GM23338 (cell line): Measurements from ENCODE around the gene RNF41. TPM values are rescaled to one million over a fixed set of nuclear protein-coding genes. Genes with fewer than 3 reads are reported as not detected.

Experiments used
- EZH2 ChIP-seq: fragments of 200-600 bp; sonication (generic); IDR thresholded peaks from one replicate; pipeline ENCODE4 v1.8.0; 2017; ENCODE audit warnings: antibody characterized with exemption, mild to moderate bottlenecking, low read depth; ENCODE audit not compliant: unreplicated experiment
- EZH2phosphoT487 ChIP-seq: fragments of 200-600 bp; sonication (generic); IDR thresholded peaks from one replicate; pipeline ENCODE4 v1.8.1; 2018; ENCODE audit warnings: antibody characterized with exemption; ENCODE audit not compliant: unreplicated experiment
- JUNB ChIP-seq: IDR thresholded peaks from one replicate; pipeline ENCODE4 v1.6.1; 2016; ENCODE audit warnings: antibody characterized with exemption; ENCODE audit not compliant: unreplicated experiment
- NANOG ChIP-seq: IDR thresholded peaks from 2 replicates; pipeline ENCODE4 v1.6.1; 2016; ENCODE audit warnings: antibody characterized with exemption, borderline replicate concordance
- POLR2AphosphoS5 ChIP-seq: IDR thresholded peaks from 2 replicates; pipeline ENCODE4 v1.6.1; 2016; ENCODE audit warnings: antibody characterized with exemption, low read depth
- ZNF331 ChIP-seq: fragments of 250-450 bp; sonication (Bioruptor Pico); IDR thresholded peaks from 2 replicates; pipeline ENCODE4 v1.5.0; 2020; ENCODE audit warnings: low read depth, mild to moderate bottlenecking, moderate library complexity
- polyA plus RNA-seq: library from polyadenylated mRNA; unstranded; fragments of >200 nt; fragmentation: Nextera tagmentation; extraction: Ambion mirVana; gene quantifications from 2 replicates; pipeline ENCODE4 v1.2.1, GENCODE V29; 2016
- total RNA-seq: library from RNA; depleted of rRNA; stranded (reverse); fragments of >200 nt; shearing (Covaris generic); gene quantifications from 2 replicates; pipeline ENCODE4 v1.2.3, GENCODE V29; 2014
- TF ChIP-seq, protein P1 (sequence below): fragments of 250-450 bp; sonication (Bioruptor Pico); IDR thresholded peaks from 2 replicates; pipeline ENCODE4 v1.5.0; 2020; ENCODE audit warnings: mild to moderate bottlenecking, moderate library complexity
- TF ChIP-seq, protein P2 (sequence below), 2 experiments: fragments of 200-600 bp in 1 of 2; sonication (generic) in 1 of 2; conservative IDR thresholded peaks; 2 replicates each; pipeline versions ENCODE4 v1.5.1 to v1.6.1; 2016 to 2017; ENCODE audit warnings: antibody characterized with exemption in 2 of 2, low read depth in 2 of 2, mild to moderate bottlenecking in 2 of 2, moderate library complexity in 1 of 2
- TF ChIP-seq, protein P3 (sequence below): IDR thresholded peaks from 2 replicates; pipeline ENCODE4 v1.6.1; 2016; ENCODE audit warnings: antibody characterized with exemption

RNF41 gene
- total and polyA plus RNA-seq, 2 experiments from 2014 or later = 15.3 to 77.1 TPM

DNA sequence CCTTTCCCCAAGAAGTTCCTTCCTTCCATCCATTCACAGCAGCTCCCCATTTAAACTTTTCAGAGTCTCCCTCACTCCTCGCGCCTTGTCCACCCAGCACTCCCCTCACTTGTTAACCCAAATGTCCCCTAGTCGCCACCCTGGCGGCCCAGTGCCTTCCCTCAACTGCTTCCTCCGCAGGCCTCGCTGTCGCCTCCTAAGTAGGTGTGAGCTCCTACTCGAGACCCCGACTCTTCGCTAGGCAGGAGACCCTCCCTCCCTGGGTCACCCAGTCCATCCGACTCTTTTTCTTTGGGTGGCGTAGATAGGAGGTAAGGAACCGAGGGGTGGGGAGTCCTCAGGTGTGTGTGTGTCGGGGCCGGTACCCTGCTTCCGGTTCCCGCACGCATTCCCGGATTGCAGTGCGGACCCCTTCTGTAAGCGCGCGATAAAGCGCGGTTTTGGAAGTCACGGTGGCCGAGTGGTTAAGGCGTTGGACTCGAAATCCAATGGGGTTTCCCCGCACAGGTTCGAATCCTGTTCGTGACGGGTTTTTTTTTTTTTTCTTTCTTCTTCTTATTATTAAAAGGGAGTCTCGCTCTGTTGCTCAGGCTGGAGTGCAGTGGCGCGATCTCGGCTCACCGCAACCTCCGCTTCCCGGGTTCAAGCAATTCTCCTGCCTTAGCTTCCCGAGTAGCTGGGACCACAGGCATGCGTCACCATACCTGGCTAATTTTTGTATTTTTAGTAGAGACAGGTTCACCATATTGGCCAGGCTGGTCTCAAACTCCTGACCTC, 31.6 kb downstream of the RNF41 start (continued):
- TF ChIP-seq, protein P1, sequence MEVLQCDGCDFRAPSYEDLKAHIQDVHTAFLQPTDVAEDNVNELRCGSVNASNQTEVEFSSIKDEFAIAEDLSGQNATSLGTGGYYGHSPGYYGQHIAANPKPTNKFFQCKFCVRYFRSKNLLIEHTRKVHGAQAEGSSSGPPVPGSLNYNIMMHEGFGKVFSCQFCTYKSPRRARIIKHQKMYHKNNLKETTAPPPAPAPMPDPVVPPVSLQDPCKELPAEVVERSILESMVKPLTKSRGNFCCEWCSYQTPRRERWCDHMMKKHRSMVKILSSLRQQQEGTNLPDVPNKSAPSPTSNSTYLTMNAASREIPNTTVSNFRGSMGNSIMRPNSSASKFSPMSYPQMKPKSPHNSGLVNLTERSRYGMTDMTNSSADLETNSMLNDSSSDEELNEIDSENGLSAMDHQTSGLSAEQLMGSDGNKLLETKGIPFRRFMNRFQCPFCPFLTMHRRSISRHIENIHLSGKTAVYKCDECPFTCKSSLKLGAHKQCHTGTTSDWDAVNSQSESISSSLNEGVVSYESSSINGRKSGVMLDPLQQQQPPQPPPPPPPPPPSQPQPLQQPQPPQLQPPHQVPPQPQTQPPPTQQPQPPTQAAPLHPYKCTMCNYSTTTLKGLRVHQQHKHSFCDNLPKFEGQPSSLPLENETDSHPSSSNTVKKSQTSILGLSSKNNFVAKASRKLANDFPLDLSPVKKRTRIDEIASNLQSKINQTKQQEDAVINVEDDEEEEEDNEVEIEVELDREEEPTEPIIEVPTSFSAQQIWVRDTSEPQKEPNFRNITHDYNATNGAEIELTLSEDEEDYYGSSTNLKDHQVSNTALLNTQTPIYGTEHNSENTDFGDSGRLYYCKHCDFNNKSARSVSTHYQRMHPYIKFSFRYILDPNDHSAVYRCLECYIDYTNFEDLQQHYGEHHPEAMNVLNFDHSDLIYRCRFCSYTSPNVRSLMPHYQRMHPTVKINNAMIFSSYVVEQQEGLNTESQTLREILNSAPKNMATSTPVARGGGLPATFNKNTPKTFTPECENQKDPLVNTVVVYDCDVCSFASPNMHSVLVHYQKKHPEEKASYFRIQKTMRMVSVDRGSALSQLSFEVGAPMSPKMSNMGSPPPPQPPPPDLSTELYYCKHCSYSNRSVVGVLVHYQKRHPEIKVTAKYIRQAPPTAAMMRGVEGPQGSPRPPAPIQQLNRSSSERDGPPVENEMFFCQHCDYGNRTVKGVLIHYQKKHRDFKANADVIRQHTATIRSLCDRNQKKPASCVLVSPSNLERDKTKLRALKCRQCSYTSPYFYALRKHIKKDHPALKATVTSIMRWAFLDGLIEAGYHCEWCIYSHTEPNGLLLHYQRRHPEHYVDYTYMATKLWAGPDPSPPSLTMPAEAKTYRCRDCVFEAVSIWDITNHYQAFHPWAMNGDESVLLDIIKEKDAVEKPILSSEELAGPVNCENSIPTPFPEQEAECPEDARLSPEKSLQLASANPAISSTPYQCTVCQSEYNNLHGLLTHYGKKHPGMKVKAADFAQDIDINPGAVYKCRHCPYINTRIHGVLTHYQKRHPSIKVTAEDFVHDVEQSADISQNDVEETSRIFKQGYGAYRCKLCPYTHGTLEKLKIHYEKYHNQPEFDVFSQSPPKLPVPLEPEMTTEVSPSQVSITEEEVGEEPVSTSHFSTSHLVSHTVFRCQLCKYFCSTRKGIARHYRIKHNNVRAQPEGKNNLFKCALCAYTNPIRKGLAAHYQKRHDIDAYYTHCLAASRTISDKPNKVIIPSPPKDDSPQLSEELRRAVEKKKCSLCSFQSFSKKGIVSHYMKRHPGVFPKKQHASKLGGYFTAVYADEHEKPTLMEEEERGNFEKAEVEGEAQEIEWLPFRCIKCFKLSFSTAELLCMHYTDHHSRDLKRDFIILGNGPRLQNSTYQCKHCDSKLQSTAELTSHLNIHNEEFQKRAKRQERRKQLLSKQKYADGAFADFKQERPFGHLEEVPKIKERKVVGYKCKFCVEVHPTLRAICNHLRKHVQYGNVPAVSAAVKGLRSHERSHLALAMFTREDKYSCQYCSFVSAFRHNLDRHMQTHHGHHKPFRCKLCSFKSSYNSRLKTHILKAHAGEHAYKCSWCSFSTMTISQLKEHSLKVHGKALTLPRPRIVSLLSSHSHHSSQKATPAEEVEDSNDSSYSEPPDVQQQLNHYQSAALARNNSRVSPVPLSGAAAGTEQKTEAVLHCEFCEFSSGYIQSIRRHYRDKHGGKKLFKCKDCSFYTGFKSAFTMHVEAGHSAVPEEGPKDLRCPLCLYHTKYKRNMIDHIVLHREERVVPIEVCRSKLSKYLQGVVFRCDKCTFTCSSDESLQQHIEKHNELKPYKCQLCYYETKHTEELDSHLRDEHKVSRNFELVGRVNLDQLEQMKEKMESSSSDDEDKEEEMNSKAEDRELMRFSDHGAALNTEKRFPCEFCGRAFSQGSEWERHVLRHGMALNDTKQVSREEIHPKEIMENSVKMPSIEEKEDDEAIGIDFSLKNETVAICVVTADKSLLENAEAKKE = no peak
- no peak for TF ChIP-seq EZH2phosphoT487
- TF ChIP-seq, protein P2, sequence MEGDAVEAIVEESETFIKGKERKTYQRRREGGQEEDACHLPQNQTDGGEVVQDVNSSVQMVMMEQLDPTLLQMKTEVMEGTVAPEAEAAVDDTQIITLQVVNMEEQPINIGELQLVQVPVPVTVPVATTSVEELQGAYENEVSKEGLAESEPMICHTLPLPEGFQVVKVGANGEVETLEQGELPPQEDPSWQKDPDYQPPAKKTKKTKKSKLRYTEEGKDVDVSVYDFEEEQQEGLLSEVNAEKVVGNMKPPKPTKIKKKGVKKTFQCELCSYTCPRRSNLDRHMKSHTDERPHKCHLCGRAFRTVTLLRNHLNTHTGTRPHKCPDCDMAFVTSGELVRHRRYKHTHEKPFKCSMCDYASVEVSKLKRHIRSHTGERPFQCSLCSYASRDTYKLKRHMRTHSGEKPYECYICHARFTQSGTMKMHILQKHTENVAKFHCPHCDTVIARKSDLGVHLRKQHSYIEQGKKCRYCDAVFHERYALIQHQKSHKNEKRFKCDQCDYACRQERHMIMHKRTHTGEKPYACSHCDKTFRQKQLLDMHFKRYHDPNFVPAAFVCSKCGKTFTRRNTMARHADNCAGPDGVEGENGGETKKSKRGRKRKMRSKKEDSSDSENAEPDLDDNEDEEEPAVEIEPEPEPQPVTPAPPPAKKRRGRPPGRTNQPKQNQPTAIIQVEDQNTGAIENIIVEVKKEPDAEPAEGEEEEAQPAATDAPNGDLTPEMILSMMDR (conservative IDR thresholded peaks at IDR 0.05; ENCODE audit: low read depth in 2 of 2) = peak in 1 of 2 experiments; percentile 2; a peak in 1 of 4 replicates
- TF ChIP-seq JUNB = no peak
- no peak for TF ChIP-seq POLR2AphosphoS5
- TF ChIP-seq EZH2 = no peak
- TF ChIP-seq ZNF331 (CRISPR knock-in tag) = no peak
- no peak; the same call in 1 of the 2 replicates for TF ChIP-seq NANOG
- TF ChIP-seq, protein P3, sequence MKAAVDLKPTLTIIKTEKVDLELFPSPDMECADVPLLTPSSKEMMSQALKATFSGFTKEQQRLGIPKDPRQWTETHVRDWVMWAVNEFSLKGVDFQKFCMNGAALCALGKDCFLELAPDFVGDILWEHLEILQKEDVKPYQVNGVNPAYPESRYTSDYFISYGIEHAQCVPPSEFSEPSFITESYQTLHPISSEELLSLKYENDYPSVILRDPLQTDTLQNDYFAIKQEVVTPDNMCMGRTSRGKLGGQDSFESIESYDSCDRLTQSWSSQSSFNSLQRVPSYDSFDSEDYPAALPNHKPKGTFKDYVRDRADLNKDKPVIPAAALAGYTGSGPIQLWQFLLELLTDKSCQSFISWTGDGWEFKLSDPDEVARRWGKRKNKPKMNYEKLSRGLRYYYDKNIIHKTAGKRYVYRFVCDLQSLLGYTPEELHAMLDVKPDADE = peak; percentile 76
